ENCODE results near the gene MICAL3. TPM values are rescaled to one million over a fixed set of nuclear protein-coding genes. Genes with fewer than 3 reads are reported as not detected.

The MICAL3 gene
- total and polyA plus RNA-seq, 2 experiments from 2014 or later: 6.1 to 25.1 TPM

DNA sequence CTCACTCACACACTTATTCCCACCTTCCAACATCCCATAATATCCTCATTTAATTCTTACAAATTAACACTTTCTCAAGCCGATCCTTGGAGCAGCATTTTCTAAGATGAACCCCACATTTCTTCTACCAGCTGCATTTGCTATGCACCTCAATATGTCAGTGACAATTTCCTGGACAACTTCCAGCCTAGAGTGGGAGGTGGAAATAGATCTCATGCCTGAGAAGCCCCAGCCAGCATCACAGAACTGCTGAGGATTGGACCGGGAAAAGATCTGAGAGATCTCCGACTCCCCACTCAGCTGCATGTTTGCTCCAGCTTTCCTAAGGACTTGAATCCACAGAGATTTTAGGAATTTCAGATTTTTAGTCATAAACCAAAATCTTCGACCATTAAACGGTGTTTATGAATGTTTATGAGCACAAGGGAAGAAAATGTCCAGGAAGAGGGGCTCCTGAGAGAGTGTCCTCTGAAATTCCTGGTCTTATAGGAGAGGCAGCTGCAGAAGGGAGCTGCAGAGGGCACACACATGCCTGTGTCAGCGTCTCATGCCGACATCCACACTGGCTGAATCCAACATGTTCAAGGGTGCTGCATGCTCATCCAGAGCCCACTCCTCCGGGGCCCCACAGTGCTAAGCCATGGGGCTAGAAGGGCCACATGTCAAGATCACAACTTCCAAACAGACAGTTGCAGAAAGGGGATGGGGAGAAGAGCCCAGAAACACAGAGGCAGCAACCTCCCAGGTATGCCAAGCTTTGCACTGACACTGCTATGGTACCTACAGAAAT, 68.6 kb downstream of the MICAL3 start:
- in situ Hi-C loops (cut with MboI): no loop called here
- peaks cover 97% of the 10 kb centered on the region for H3K79me2 ChIP-seq (ENCODE audit: insufficient read depth)
- no peaks in the 10 kb centered on the region for H3K9me3 ChIP-seq (ENCODE audit: low read depth)
- no peak for TF ChIP-seq EZH2phosphoT487 (IDR thresholded peaks at IDR 0.05; ENCODE audit: insufficient read depth, low read depth)
- no peak for TF ChIP-seq EZH2 (IDR thresholded peaks at IDR 0.05; ENCODE audit: insufficient read depth, poor library complexity, severe bottlenecking)
- peaks cover 6% of the 10 kb centered on the region; the same call in 1 of the 2 replicates for H3K4me1 ChIP-seq (ENCODE audit: insufficient read depth)
- H3K9ac ChIP-seq: no peak overlapping the region
- no peak overlapping the region for H3K4me2 ChIP-seq (ENCODE audit: unreplicated experiment)
- H3K4me3 ChIP-seq: no peak overlapping the region
- 0 out of 2 replicates have a peak, but pooled peaks cover 6% of the 10 kb centered on the region for H3F3A ChIP-seq (ENCODE audit: insufficient read depth)
- no peaks in the 10 kb centered on the region for H3K27me3 ChIP-seq (replicated peaks; ENCODE audit: insufficient read depth)
- DNase-seq: no peak
- 83 to 89% methylated on average over 8 of the region's 8 CpGs for WGBS, 2 experiments (ENCODE audit: low coverage in 1 of 2, low lambda C conversion rate in 2 of 2, missing lambda C conversion rate in 2 of 2)
- H3K27ac ChIP-seq: no peak overlapping the region
- no peaks in the 10 kb centered on the region for H3K36me3 ChIP-seq (ENCODE audit: low read depth)
- H3K9me2 ChIP-seq (ENCODE audit: insufficient read depth): no peaks in the 10 kb centered on the region
- H2AFZ ChIP-seq: no peak overlapping the region
- peaks cover 6% of the 10 kb centered on the region; the same call in 1 of the 2 replicates for H4K20me1 ChIP-seq (ENCODE audit: insufficient read depth)

DNA sequence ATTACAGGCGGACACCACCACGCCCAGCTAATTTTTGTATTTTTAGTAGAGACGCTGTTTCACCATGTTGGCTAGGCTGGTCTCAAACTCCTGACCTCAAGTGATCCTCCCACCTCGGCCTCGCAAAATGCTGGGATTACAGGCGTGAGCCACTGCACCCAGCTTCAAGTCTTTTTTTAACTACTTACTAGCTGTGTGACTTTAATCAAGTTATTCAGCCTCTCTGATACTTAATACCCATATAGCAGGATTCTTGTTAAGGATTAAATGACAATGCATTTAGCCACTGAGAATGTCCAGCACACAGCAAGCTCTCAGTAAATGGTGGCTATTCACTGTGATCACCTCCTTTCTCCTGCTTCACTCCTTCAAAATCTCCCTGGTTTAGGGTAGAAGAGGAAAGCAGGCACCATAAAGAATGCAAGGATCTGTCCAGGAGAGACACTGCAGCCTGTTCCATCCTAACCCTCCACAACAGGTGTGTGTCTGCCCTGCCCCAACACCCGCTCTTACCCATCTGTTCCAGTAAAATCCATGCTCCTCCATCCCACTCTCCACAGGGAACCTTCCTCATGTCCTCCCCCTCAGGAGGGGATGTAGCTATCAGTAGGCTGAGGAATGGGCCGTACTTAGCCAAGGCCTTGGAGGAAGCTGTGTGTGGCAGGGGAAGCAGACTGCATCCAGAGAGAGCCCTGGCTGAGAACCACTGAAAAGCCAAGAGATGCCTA, 69.3 kb downstream of the MICAL3 start:
- Histone ChIP-seq H3K27ac (no peak overlapping the region), H3K4me3 (no peak overlapping the region), H3K9ac (no peak overlapping the region), H3K9me3 (ENCODE audit: low read depth) (no peaks in the 10 kb centered on the region), H3K4me2 (ENCODE audit: unreplicated experiment) (no peak overlapping the region), H3K79me2 (ENCODE audit: insufficient read depth) (peaks cover 96% of the 10 kb centered on the region), H3K9me2 (ENCODE audit: insufficient read depth) (no peaks in the 10 kb centered on the region), H3K36me3 (ENCODE audit: low read depth) (no peaks in the 10 kb centered on the region), H2AFZ (no peak overlapping the region), H3F3A (ENCODE audit: insufficient read depth) (peaks cover 11% of the 10 kb centered on the region; the same call in 1 of the 2 replicates), H4K20me1 (ENCODE audit: insufficient read depth) (peaks cover 6% of the 10 kb centered on the region; the same call in 1 of the 2 replicates), H3K27me3 (replicated peaks; ENCODE audit: insufficient read depth) (no peaks in the 10 kb centered on the region), H3K4me1 (ENCODE audit: insufficient read depth) (peaks cover 14% of the 10 kb centered on the region)
- no peak for DNase-seq
- in situ Hi-C loops (cut with MboI): no loop called here
- TF ChIP-seq EZH2 (IDR thresholded peaks at IDR 0.05; ENCODE audit: insufficient read depth, poor library complexity, severe bottlenecking): no peak
- TF ChIP-seq EZH2phosphoT487 (IDR thresholded peaks at IDR 0.05; ENCODE audit: insufficient read depth, low read depth): no peak
- 85 to 86% methylated on average over 8 of the region's 8 CpGs for WGBS, 2 experiments (ENCODE audit: low coverage in 1 of 2, low lambda C conversion rate in 2 of 2, missing lambda C conversion rate in 2 of 2)

DNA sequence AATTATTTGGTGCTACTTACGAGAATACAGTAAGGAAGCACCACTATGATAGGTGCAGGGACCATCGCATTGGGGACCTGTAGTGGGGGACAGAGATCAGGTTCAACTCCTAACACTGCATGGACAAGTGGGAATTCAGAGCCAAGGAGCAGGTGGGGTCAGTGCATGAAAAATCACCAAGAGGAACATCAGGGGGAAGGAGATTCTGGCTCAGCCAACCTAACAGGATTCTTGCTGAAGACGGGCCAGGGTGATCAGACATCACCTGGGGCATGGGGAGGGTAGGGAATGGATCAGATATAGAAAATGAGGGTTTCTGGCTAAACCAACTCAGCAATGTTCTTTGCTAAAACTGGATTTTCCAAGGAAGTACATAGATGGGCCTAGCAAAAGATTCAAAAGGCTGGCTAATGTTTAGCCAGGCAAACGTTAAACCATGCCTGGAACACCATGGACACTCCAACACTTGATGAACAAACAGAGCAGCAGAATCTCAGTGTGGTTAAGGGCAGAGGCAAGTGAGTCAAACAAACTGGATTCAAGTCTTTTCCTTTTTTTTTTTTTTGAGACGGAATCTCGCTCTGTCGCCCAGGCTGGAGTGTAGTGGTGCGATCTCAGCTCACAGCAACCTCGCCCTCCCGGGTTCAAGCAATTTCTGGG, 70.0 kb downstream of the MICAL3 start:
- Histone ChIP-seq H3F3A (ENCODE audit: insufficient read depth) (peaks cover 18% of the 10 kb centered on the region), H2AFZ (no peak overlapping the region), H3K79me2 (ENCODE audit: insufficient read depth) (peaks cover 96% of the 10 kb centered on the region), H3K27me3 (replicated peaks; ENCODE audit: insufficient read depth) (no peaks in the 10 kb centered on the region), H3K9me3 (ENCODE audit: low read depth) (no peaks in the 10 kb centered on the region), H3K4me2 (ENCODE audit: unreplicated experiment) (no peak overlapping the region), H3K4me3 (no peak overlapping the region), H3K4me1 (ENCODE audit: insufficient read depth) (peaks cover 20% of the 10 kb centered on the region), H3K9ac (no peak overlapping the region), H3K9me2 (ENCODE audit: insufficient read depth) (no peaks in the 10 kb centered on the region), H3K27ac (no peak overlapping the region), H3K36me3 (ENCODE audit: low read depth) (no peaks in the 10 kb centered on the region), H4K20me1 (ENCODE audit: insufficient read depth) (0 out of 2 replicates have a peak, but pooled peaks cover 4% of the 10 kb centered on the region)
- in situ Hi-C loops (cut with MboI): no loop called here
- DNase-seq: no peak
- TF ChIP-seq EZH2phosphoT487 (IDR thresholded peaks at IDR 0.05; ENCODE audit: insufficient read depth, low read depth) (no peak), EZH2 (IDR thresholded peaks at IDR 0.05; ENCODE audit: insufficient read depth, poor library complexity, severe bottlenecking) (no peak)
- 87% methylated on average over 10 of the region's 10 CpGs for WGBS, 2 experiments (ENCODE audit: low coverage in 1 of 2, low lambda C conversion rate in 2 of 2, missing lambda C conversion rate in 2 of 2)

DNA sequence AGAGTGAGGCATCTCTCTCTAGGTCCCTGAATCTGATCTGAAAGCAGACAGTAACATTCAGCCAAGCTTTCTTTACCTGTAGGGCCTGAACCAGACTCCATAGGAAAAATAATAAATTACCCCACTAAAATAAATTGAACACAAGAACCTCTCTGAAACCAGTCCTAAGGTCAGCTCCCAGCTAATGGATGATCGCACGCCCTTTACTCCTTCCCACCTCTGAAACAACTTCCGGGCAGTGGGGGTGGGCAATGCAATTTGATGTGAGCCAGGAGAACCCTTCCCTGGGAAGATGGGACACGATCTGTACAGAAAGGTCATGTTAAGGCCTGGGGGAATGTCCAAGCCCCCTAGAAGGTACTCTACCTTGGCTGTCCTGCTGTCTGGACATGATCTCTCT, 71.2 kb downstream of the MICAL3 start:
- in situ Hi-C loops (cut with MboI): no loop called here
- Histone ChIP-seq H2AFZ (no peak overlapping the region), H3K36me3 (ENCODE audit: low read depth) (no peaks in the 10 kb centered on the region), H3F3A (ENCODE audit: insufficient read depth) (peaks cover 21% of the 10 kb centered on the region), H3K9me2 (ENCODE audit: insufficient read depth) (no peaks in the 10 kb centered on the region), H3K4me1 (ENCODE audit: insufficient read depth) (peaks cover 25% of the 10 kb centered on the region), H3K9ac (no peak overlapping the region), H4K20me1 (ENCODE audit: insufficient read depth) (0 out of 2 replicates have a peak, but pooled peaks cover 5% of the 10 kb centered on the region), H3K27me3 (replicated peaks; ENCODE audit: insufficient read depth) (no peaks in the 10 kb centered on the region), H3K27ac (no peak overlapping the region), H3K9me3 (ENCODE audit: low read depth) (no peaks in the 10 kb centered on the region), H3K79me2 (ENCODE audit: insufficient read depth) (peaks cover 99% of the 10 kb centered on the region), H3K4me3 (no peak overlapping the region), H3K4me2 (ENCODE audit: unreplicated experiment) (no peak overlapping the region)
- no peak for TF ChIP-seq EZH2phosphoT487 (IDR thresholded peaks at IDR 0.05; ENCODE audit: insufficient read depth, low read depth)
- TF ChIP-seq EZH2 (IDR thresholded peaks at IDR 0.05; ENCODE audit: insufficient read depth, poor library complexity, severe bottlenecking): no peak
- DNase-seq: no peak
- WGBS, 2 experiments (ENCODE audit: low coverage in 1 of 2, low lambda C conversion rate in 2 of 2, missing lambda C conversion rate in 2 of 2): 98 to 99% methylated on average over 4 of the region's 4 CpGs

Data from GM23248 (cell line).